OCI-LY7 (cell line): ENCODE measurements around the gene KIAA1549. TPM values are rescaled to one million over a fixed set of nuclear protein-coding genes. Genes with fewer than 3 reads are reported as not detected.
A peak's percentile ranks its signal among the peaks of the same experiment; 100 is the strongest.

ENCODE experiments used
- BruUV-seq: library from RNA; stranded (reverse); fragments of 400-500 nt; replicated peaks from 2 replicates; lab custom pipeline; 2021; lab: Mats Ljungman, UMichigan
- CTCF ChIA-PET: fragments of 300-600 bp; sonication (Branson Sonifier 250); formaldehyde crosslinking; loops from one replicate; lab custom pipeline; 2022; ENCODE audit warnings: antibody characterized with exemption; ENCODE audit not compliant: unreplicated experiment; lab: Charles Lee
- POLR2A ChIA-PET: fragments of 300-600 bp; sonication (Branson Sonifier 250); formaldehyde crosslinking; loops from one replicate; lab custom pipeline; 2022; ENCODE audit warnings: antibody characterized with exemption; lab: Charles Lee
- DNase-seq: peaks from one replicate; pipeline ENCODE4 v3.0.0-alpha.2; 2015; ENCODE audit warnings: low spot score
- H2AFZ ChIP-seq: fragments of 200-600 bp; sonication (generic), shearing (Covaris generic); 2 replicates; pipeline ENCODE4 v1.6.1; 2014; ENCODE audit warnings: mild to moderate bottlenecking, antibody characterized with exemption, low read length, moderate library complexity
- H3K27ac ChIP-seq: fragments of 200-600 bp; sonication (generic); 2 replicates; pipeline ENCODE4 v1.5.1; 2014; ENCODE audit warnings: mixed run types, low read depth, mild to moderate bottlenecking, moderate library complexity, low read length, inconsistent platforms; ENCODE audit not compliant: poor library complexity, severe bottlenecking
- H3K36me3 ChIP-seq: fragments of 200-600 bp; sonication (generic); 2 replicates; pipeline ENCODE4 v1.6.1; 2014; ENCODE audit warnings: mild to moderate bottlenecking, antibody characterized with exemption, low read length, moderate library complexity, mixed read lengths; ENCODE audit not compliant: insufficient read depth
- H3K4me1 ChIP-seq: fragments of 200-600 bp; sonication (generic); 2 replicates; pipeline ENCODE4 v1.5.1; 2014; ENCODE audit warnings: mild to moderate bottlenecking, low read length; ENCODE audit not compliant: insufficient read depth, poor library complexity, severe bottlenecking
- H3K4me2 ChIP-seq: fragments of 200-600 bp; sonication (generic); 2 replicates; pipeline ENCODE4 v1.6.1; 2014; ENCODE audit warnings: mild to moderate bottlenecking, low read length
- H3K4me3 ChIP-seq: fragments of 200-600 bp; sonication (generic); 2 replicates; pipeline ENCODE4 v1.5.1; 2014; ENCODE audit warnings: mild to moderate bottlenecking, low read depth, low read length; ENCODE audit not compliant: poor library complexity, severe bottlenecking
- H3K79me2 ChIP-seq: fragments of 200-600 bp; sonication (generic); 2 replicates; pipeline ENCODE4 v1.6.1; 2016; ENCODE audit warnings: low read depth, mild to moderate bottlenecking, low read length, moderate library complexity, mixed read lengths; ENCODE audit not compliant: insufficient read depth
- H3K9me2 ChIP-seq: fragments of 200-600 bp; sonication (generic); 2 replicates; pipeline ENCODE4 v1.6.1; 2016; ENCODE audit warnings: mild to moderate bottlenecking, low read length, mixed read lengths; ENCODE audit not compliant: insufficient read depth
- H3K9me3 ChIP-seq: fragments of 200-600 bp; sonication (generic); 2 replicates; pipeline ENCODE4 v1.6.1; 2014; ENCODE audit warnings: mild to moderate bottlenecking, mixed run types, low read length, mixed read lengths
- H4K20me1 ChIP-seq: fragments of 200-600 bp; sonication (generic); 2 replicates; pipeline ENCODE4 v1.6.1; 2014; ENCODE audit warnings: mild to moderate bottlenecking, antibody characterized with exemption, low read length, moderate library complexity, mixed read lengths; ENCODE audit not compliant: insufficient read depth
- EZH2phosphoT487 ChIP-seq: fragments of 200-600 bp; sonication (generic); IDR thresholded peaks from 2 replicates; pipeline ENCODE4 v1.6.1; 2018; ENCODE audit warnings: low read depth, borderline replicate concordance, mild to moderate bottlenecking, mixed run types, antibody characterized with exemption, low read length, moderate library complexity, mixed read lengths
- intact Hi-C: fragments of 100-400 bp; cut with micrococcal nuclease; formaldehyde crosslinking; loops from one replicate; pipeline ENCODE4 v1.10.0; 2022; ENCODE audit not compliant: unreplicated experiment
- total RNA-seq, 2 experiments: library from RNA; depleted of rRNA in 1 of 2; stranded (reverse); fragments of >200 nt in 1 of 2; shearing (Covaris generic) in 1 of 2; gene quantifications; 2 replicates each; pipeline ENCODE4 v1.2.3, GENCODE V29; 2014 to 2022
- TF ChIP-seq, protein P1 (sequence below): fragments of 200-600 bp; sonication (generic); conservative IDR thresholded peaks from 2 replicates; pipeline ENCODE4 v1.5.1; 2014; ENCODE audit warnings: mild to moderate bottlenecking, antibody characterized with exemption, low read length, moderate library complexity, mixed read lengths

Gene KIAA1549
- total RNA-seq, 2 experiments from 2014 or later: 0.03 to 3.0 TPM

DNA sequence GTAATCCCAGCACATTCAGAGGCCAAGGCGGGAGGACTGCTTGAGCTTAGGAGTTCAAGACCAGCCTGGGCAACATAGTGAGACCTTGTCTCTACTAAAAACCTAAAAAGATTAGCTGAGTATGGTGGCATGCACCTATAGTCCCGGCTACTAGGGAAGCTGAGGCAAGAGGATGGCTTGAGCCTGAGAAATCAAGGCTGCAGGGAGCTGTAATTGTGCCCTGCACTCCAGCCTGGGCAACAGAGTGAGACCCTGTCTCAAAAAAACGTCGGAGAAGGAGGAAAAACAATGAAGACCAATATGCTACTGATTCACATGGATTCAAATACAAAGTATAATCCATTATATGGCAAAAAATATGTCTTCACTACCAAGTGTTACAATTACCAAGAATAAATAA, 41.1 kb upstream of the KIAA1549 start:
- H3K4me2 ChIP-seq: no peak overlapping the region
- no TSS peak for BruUV-seq
- H3K4me3 ChIP-seq: no peak overlapping the region
- H4K20me1 ChIP-seq: no peaks in the 10 kb centered on the region
- POLR2A ChIA-PET: interaction anchor here (0.7 kb wide), 1 partner anchor 11 kb away, joined by 5 read pairs; no protein-coding TSS in a partner anchor
- H3K9me2 ChIP-seq: no peaks in the 10 kb centered on the region
- no peak overlapping the region for H3K27ac ChIP-seq
- no peak for TF ChIP-seq EZH2phosphoT487
- TF ChIP-seq, protein P1, sequence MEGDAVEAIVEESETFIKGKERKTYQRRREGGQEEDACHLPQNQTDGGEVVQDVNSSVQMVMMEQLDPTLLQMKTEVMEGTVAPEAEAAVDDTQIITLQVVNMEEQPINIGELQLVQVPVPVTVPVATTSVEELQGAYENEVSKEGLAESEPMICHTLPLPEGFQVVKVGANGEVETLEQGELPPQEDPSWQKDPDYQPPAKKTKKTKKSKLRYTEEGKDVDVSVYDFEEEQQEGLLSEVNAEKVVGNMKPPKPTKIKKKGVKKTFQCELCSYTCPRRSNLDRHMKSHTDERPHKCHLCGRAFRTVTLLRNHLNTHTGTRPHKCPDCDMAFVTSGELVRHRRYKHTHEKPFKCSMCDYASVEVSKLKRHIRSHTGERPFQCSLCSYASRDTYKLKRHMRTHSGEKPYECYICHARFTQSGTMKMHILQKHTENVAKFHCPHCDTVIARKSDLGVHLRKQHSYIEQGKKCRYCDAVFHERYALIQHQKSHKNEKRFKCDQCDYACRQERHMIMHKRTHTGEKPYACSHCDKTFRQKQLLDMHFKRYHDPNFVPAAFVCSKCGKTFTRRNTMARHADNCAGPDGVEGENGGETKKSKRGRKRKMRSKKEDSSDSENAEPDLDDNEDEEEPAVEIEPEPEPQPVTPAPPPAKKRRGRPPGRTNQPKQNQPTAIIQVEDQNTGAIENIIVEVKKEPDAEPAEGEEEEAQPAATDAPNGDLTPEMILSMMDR: no peak
- no peak overlapping the region for H2AFZ ChIP-seq
- no peaks in the 10 kb centered on the region for H3K79me2 ChIP-seq
- CTCF ChIA-PET: no interaction called here
- no peaks in the 10 kb centered on the region for H3K4me1 ChIP-seq
- intact Hi-C loops: no loop called here
- no peak for DNase-seq
- no peaks in the 10 kb centered on the region for H3K36me3 ChIP-seq
- H3K9me3 ChIP-seq: no peaks in the 10 kb centered on the region

DNA sequence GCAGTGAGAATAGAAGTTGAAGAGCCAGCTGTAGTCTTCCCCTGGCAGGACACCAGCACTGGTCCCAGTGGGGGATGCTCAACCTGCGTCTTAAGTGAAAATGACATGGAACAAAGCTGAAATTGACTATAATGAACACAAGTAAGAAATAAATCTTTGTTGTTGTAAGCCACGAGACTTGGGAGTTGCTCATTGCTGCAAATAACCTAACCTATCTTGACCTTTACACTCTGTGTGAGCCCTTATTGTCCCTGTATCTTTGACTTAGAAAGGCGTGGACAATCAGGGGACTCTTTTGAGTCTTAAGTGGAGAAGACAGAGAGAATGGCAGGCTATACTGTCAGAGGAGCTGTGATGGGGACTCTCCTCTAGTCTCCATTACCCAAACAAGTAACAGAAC, 37.7 kb upstream of the KIAA1549 start:
- intact Hi-C loops: no loop called here
- H2AFZ ChIP-seq: no peak overlapping the region
- no peaks in the 10 kb centered on the region for H3K9me2 ChIP-seq
- ChIA-PET CTCF (no interaction called here), POLR2A (interaction anchor here (0.6 kb wide), 1 partner anchor 990 kb away, joined by 3 read pairs; no protein-coding TSS in a partner anchor)
- H3K27ac ChIP-seq: no peak overlapping the region
- H3K36me3 ChIP-seq: no peaks in the 10 kb centered on the region
- H3K79me2 ChIP-seq: no peaks in the 10 kb centered on the region
- no peak overlapping the region for H3K4me3 ChIP-seq
- DNase-seq: no peak
- H3K4me1 ChIP-seq: no peaks in the 10 kb centered on the region
- no peak overlapping the region for H3K4me2 ChIP-seq
- no peaks in the 10 kb centered on the region for H3K9me3 ChIP-seq
- BruUV-seq: no TSS peak
- H4K20me1 ChIP-seq: no peaks in the 10 kb centered on the region
- TF ChIP-seq EZH2phosphoT487: no peak

DNA sequence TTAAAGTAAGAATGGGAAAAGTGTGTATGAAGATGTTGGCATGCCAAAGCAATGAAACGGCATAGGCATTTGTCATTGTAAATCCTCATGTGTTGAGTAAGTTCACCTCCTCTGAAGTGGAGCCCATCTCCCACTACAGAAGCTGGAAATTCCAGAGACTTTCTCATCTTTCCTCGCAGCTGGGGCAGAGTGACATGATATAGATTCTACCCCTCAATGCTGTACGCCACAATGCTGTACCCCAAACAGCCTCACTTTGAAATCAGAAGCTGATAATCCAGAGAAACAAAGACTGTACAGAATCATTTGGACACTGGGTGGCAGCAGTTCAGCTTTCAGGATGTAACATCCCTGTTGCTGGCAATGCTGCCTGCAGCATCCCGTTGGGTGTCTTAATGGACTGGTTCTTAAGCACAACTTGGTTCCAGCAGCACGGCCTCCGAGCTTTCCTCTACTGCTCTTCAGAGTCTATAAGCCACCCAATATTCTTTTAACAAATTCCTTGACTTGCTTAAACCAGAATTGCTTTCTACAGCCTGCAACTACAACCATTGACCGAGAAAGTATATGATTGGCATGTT, 35.8 kb upstream of the KIAA1549 start:
- no TSS peak for BruUV-seq
- TF ChIP-seq, protein P1: peak; percentile 86
- TF ChIP-seq EZH2phosphoT487: no peak

More for the DNA sequence above, 35.8 kb upstream of the KIAA1549 start:
- ChIA-PET CTCF (no interaction called here), POLR2A (interaction anchor here (0.6 to 1.0 kb wide), 5 partner anchors 43 to 1074 kb away, joined by 3 to 6 read pairs (median 3); no protein-coding TSS in a partner anchor)
- no peak overlapping the region for H3K4me2 ChIP-seq
- H2AFZ ChIP-seq: no peak overlapping the region
- H3K36me3 ChIP-seq: no peaks in the 10 kb centered on the region
- H4K20me1 ChIP-seq: no peaks in the 10 kb centered on the region
- H3K27ac ChIP-seq: no peak overlapping the region
- intact Hi-C loops: loop anchor here (1.0 kb wide), 2 partner anchors 58 to 110 kb away; no protein-coding TSS in a partner anchor
- H3K4me1 ChIP-seq: no peaks in the 10 kb centered on the region
- H3K79me2 ChIP-seq: no peaks in the 10 kb centered on the region
- peak; percentile 73 for DNase-seq
- no peaks in the 10 kb centered on the region for H3K9me3 ChIP-seq
- H3K9me2 ChIP-seq: no peaks in the 10 kb centered on the region
- H3K4me3 ChIP-seq: no peak overlapping the region
